BJ (cell line): ENCODE measurements around the gene PGBD5. TPM values are rescaled to one million over a fixed set of nuclear protein-coding genes. Genes with fewer than 3 reads are reported as not detected.

Source experiments
- CTCF ChIA-PET: fragments of 350-600 bp; formaldehyde crosslinking; extraction: SDS; loops from one replicate; lab custom pipeline; 2021; ENCODE audit warnings: antibody characterized with exemption, inconsistent platforms; lab: Yijun Ruan, JAX
- POLR2A ChIA-PET: fragments of 300-600 bp; sonication (Branson Sonifier 250); formaldehyde crosslinking; extraction: SDS; loops from one replicate; lab custom pipeline; 2021; ENCODE audit warnings: antibody characterized with exemption; lab: Charles Lee
- DNase-seq: peaks from one replicate; pipeline ENCODE4 v3.0.0-alpha.2; 2011; ENCODE audit warnings: low read depth
- H3K27me3 ChIP-seq: 2 replicates; pipeline ENCODE4 v1.6.0; 2011; ENCODE audit warnings: low read length; ENCODE audit not compliant: control insufficient read depth, insufficient read depth
- H3K36me3 ChIP-seq: 2 replicates; pipeline ENCODE4 v1.5.1; 2011; ENCODE audit warnings: low read length; ENCODE audit not compliant: control insufficient read depth, insufficient read depth
- H3K4me3 ChIP-seq: 2 replicates; pipeline ENCODE4 v1.5.1; 2011; ENCODE audit warnings: low read depth, mild to moderate bottlenecking, control low read depth, low read length
- CTCF ChIP-seq: IDR thresholded peaks from 2 replicates; pipeline ENCODE4 v1.5.1; 2011; ENCODE audit warnings: low read depth, mild to moderate bottlenecking, control low read depth, inconsistent platforms, low read length, moderate library complexity; ENCODE audit not compliant: insufficient read depth
- polyA plus RNA-seq: library from polyadenylated mRNA; depleted of rRNA; stranded (reverse); fragments of >200 nt; gene quantifications from 2 replicates; pipeline ENCODE4 v1.2.3, GENCODE V29; 2011

Gene PGBD5
- polyA plus RNA-seq, 1 experiment, result 0.07 TPM

- CTCF ChIA-PET, result interaction anchor here (1.7 kb wide), 1 partner anchor 181 kb away, joined by 4 read pairs; no protein-coding TSS in a partner anchor
- POLR2A ChIA-PET, result no interaction called here
- TF ChIP-seq CTCF, result no peak
- DNase-seq, result no peak
- Histone ChIP-seq H3K27me3 (no peaks in the 10 kb centered on the region), H3K4me3 (no peak overlapping the region), H3K36me3 (peaks cover 11% of the 10 kb centered on the region)
These were observed 153.6 kb downstream of the PGBD5 start for GRCh38 chr1:230272557-230272956.

- TF ChIP-seq CTCF, result no peak
- Histone ChIP-seq H3K36me3 (peaks cover 14% of the 10 kb centered on the region), H3K27me3 (no peaks in the 10 kb centered on the region), H3K4me3 (no peak overlapping the region)
- POLR2A ChIA-PET, result no interaction called here
- CTCF ChIA-PET, result interaction anchor here (2.0 kb wide), 1 partner anchor 610 kb away, joined by 10 read pairs; no protein-coding TSS in a partner anchor
- DNase-seq, result no peak
These were observed 154.7 kb downstream of the PGBD5 start for GRCh38 chr1:230271300-230272035.

- TF ChIP-seq CTCF, result no peak
- POLR2A ChIA-PET, result no interaction called here
These were observed 155.4 kb downstream of the PGBD5 start for GRCh38 chr1:230270559-230271281.

GRCh38 chr1:230270185-230270558 is 156.0 kb downstream of the PGBD5 start:
- no peaks in the 10 kb centered on the region for H3K27me3 ChIP-seq
- H3K4me3 ChIP-seq, result no peak overlapping the region
- no peak for DNase-seq
- POLR2A ChIA-PET, result no interaction called here
- no peak for TF ChIP-seq CTCF
- CTCF ChIA-PET, result interaction anchor here (0.7 to 2.0 kb wide), 7 partner anchors 9 to 609 kb away, joined by 3 to 10 read pairs (median 4); no protein-coding TSS in a partner anchor
- peaks cover 16% of the 10 kb centered on the region for H3K36me3 ChIP-seq

More at GRCh38 chr1:230270559-230271281, 155.4 kb downstream of the PGBD5 start:
- CTCF ChIA-PET, result interaction anchor here (0.7 to 2.0 kb wide), 4 partner anchors 9 to 609 kb away, joined by 3 to 10 read pairs (median 4); no protein-coding TSS in a partner anchor
- no peak for DNase-seq
- H3K36me3 ChIP-seq, result peaks cover 12% of the 10 kb centered on the region
- H3K27me3 ChIP-seq, result no peaks in the 10 kb centered on the region
- no peak overlapping the region for H3K4me3 ChIP-seq

- TF ChIP-seq CTCF, result peak; percentile 84
- POLR2A ChIA-PET, result no interaction called here
These were observed 157.6 kb downstream of the PGBD5 start for GRCh38 chr1:230268371-230269170.

More at GRCh38 chr1:230268371-230269170, 157.6 kb downstream of the PGBD5 start:
- no peak overlapping the region for H3K4me3 ChIP-seq
- no peak for DNase-seq
- CTCF ChIA-PET, result interaction anchor here (0.6 to 1.0 kb wide), 4 partner anchors 195 to 367 kb away, joined by 3 to 4 read pairs (median 3); partner anchors contain the start of gene GALNT2
- no peaks in the 10 kb centered on the region for H3K27me3 ChIP-seq
- H3K36me3 ChIP-seq, result peaks cover 30% of the 10 kb centered on the region
